CD4-positive, alpha-beta T cell (primary cell): ENCODE results near the gene ANKRD29. TPM values are rescaled to one million over a fixed set of nuclear protein-coding genes. Genes with fewer than 3 reads are reported as not detected.

Source experiments
- ATAC-seq: fragments of 200-7000 bp; cut with Tn5 transposase; one replicate; pipeline ENCODE4 v1.10.0; 2022; ENCODE audit warnings: mild to moderate bottlenecking; ENCODE audit not compliant: poor library complexity
- CTCF ChIA-PET: fragments of 350-600 bp; sonication (Branson Sonifier 250); formaldehyde crosslinking; loops from one replicate; lab custom pipeline; 2021; ENCODE audit warnings: antibody characterized with exemption, inconsistent platforms; lab: Charles Lee
- POLR2A ChIA-PET: fragments of 350-600 bp; sonication (Branson Sonifier 250); formaldehyde crosslinking; loops from one replicate; lab custom pipeline; 2021; ENCODE audit warnings: antibody characterized with exemption, inconsistent platforms; lab: Charles Lee
- DNase-seq, 14 experiments: peaks; one replicate each; pipeline ENCODE4 v3.0.0-alpha.2; 2013 to 2020; ENCODE audit warnings: mixed read lengths in 2 of 14
- H3K27ac ChIP-seq, 2 donors: one replicate each; pipeline versions ENCODE4 v1.5.1 to v1.7.0; 2013; ENCODE audit warnings: low read length in 2 of 2, low read depth in 1 of 2, mild to moderate bottlenecking in 1 of 2
- H3K27me3 ChIP-seq, 2 experiments: 1 replicate in 1 of 2; 2 replicates in 1 of 2; pipeline versions ENCODE4 v1.6.1 to v1.7.0; 2013; ENCODE audit warnings: low read length in 2 of 2, control low read depth in 1 of 2, mild to moderate bottlenecking in 1 of 2, moderate library complexity in 1 of 2; ENCODE audit not compliant: insufficient read depth in 2 of 2, control insufficient read depth in 1 of 2
- H3K36me3 ChIP-seq: one replicate; pipeline ENCODE4 v1.6.1; 2013; ENCODE audit warnings: low read length, control low read depth; ENCODE audit not compliant: insufficient read depth
- H3K4me1 ChIP-seq: one replicate; pipeline ENCODE4 v1.6.1; 2013; ENCODE audit warnings: low read length, control low read depth; ENCODE audit not compliant: insufficient read depth
- H3K4me3 ChIP-seq: one replicate; pipeline ENCODE4 v1.5.1; 2013; ENCODE audit warnings: mild to moderate bottlenecking, low read length, moderate library complexity
- H3K9me3 ChIP-seq, 2 experiments: 1 replicate in 1 of 2; 2 replicates in 1 of 2; pipeline versions ENCODE4 v1.6.1 to v1.7.0; 2013; ENCODE audit warnings: low read length in 2 of 2, mild to moderate bottlenecking in 2 of 2, control low read depth in 1 of 2, moderate library complexity in 1 of 2; ENCODE audit not compliant: control insufficient read depth in 1 of 2, insufficient read depth in 1 of 2
- H3K27ac Mint-ChIP-seq: one replicate; pipeline ENCODE4 v1.8.0; 2020; ENCODE audit warnings: mixed read lengths
- H3K27me3 Mint-ChIP-seq: one replicate; pipeline ENCODE4 v1.8.0; 2021; ENCODE audit warnings: mixed read lengths
- H3K36me3 Mint-ChIP-seq: one replicate; pipeline ENCODE4 v1.8.0; 2021; ENCODE audit warnings: low read depth, mixed read lengths
- H3K4me1 Mint-ChIP-seq: one replicate; pipeline ENCODE4 v1.8.0; 2021; ENCODE audit warnings: low read depth, mixed read lengths
- H3K4me3 Mint-ChIP-seq: one replicate; pipeline ENCODE4 v1.8.0; 2020; ENCODE audit warnings: mild to moderate bottlenecking, mixed read lengths
- H3K9me3 Mint-ChIP-seq: one replicate; pipeline ENCODE4 v1.8.0; 2020; ENCODE audit warnings: mixed read lengths
- intact Hi-C, 2 experiments: fragments of 100-400 bp; cut with DNase I in 1 of 2; cut with micrococcal nuclease in 1 of 2; formaldehyde crosslinking; loops; one replicate each; pipeline versions ENCODE4 v1.15.1 to v1.9.0; 2023 to 2025; cut with DNase I, micrococcal nuclease
- total RNA-seq, 174 experiments: library from RNA in 2 of 174; stranded (reverse) in 2 of 174; gene quantifications; one replicate each; pipeline ENCODE4 v1.2.3 and lab custom pipeline; 2021 to 2026
- TF ChIP-seq, protein P1 (sequence below): fragments of 200-600 bp; IDR thresholded peaks from one replicate; pipeline ENCODE4 v1.8.0; 2022; ENCODE audit warnings: antibody characterized with exemption, mild to moderate bottlenecking

The ANKRD29 gene
- total RNA-seq, 2 experiments from 2014 or later, result 0.28 to 0.58 TPM

DNA sequence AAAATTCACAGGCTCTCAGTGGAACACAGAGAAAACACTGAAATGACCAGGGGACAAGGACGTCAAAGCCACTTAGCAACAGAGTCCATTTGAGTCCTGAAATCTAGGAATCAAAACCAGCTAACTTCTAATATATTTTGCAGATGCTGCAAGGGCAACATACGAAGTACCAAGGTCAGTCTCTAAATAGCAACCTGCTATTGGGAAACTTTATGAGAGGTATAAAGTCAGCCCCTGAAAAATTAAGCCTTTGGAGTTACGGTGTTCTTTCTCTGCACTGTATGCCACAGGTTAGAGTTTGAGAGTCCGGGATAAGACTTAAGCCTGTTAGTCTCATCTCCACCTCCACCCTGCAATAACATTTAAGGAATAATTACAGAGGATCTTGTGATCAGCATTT, 89.7 kb downstream of the ANKRD29 start:
- H3K27me3 Mint-ChIP-seq, result no peaks in the 10 kb centered on the region
- H3K27me3 ChIP-seq, result no peaks in the 10 kb centered on the region
- peaks cover 30% of the 10 kb centered on the region for H3K36me3 ChIP-seq
- POLR2A ChIA-PET, result interaction anchor here (1.5 to 1.7 kb wide), 2 partner anchors 12 to 13 kb away, joined by 7 to 13 read pairs; partner anchors contain the start of gene NPC1
- H3K27ac Mint-ChIP-seq, result peak overlapping the region; percentile 81
- peaks cover 35% of the 10 kb centered on the region for H3K4me1 Mint-ChIP-seq
- H3K4me1 ChIP-seq, result peaks cover 45% of the 10 kb centered on the region
- DNase-seq, result no peak
- H3K4me3 ChIP-seq, result no peak overlapping the region
- peak overlapping the region; percentile 9 to 87 for H3K27ac ChIP-seq
- H3K9me3 Mint-ChIP-seq, result no peaks in the 10 kb centered on the region
- H3K36me3 Mint-ChIP-seq, result peaks cover 67% of the 10 kb centered on the region
- CTCF ChIA-PET, result no interaction called here
- no peak for ATAC-seq
- TF ChIP-seq, protein P1, sequence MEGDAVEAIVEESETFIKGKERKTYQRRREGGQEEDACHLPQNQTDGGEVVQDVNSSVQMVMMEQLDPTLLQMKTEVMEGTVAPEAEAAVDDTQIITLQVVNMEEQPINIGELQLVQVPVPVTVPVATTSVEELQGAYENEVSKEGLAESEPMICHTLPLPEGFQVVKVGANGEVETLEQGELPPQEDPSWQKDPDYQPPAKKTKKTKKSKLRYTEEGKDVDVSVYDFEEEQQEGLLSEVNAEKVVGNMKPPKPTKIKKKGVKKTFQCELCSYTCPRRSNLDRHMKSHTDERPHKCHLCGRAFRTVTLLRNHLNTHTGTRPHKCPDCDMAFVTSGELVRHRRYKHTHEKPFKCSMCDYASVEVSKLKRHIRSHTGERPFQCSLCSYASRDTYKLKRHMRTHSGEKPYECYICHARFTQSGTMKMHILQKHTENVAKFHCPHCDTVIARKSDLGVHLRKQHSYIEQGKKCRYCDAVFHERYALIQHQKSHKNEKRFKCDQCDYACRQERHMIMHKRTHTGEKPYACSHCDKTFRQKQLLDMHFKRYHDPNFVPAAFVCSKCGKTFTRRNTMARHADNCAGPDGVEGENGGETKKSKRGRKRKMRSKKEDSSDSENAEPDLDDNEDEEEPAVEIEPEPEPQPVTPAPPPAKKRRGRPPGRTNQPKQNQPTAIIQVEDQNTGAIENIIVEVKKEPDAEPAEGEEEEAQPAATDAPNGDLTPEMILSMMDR, result no peak
- H3K4me3 Mint-ChIP-seq, result no peak overlapping the region
- H3K9me3 ChIP-seq, result no peaks in the 10 kb centered on the region
- intact Hi-C loops, result loop anchor here in 1 of 2 experiments (5.0 kb wide), 1 partner anchor 46 kb away; no protein-coding TSS in a partner anchor

DNA sequence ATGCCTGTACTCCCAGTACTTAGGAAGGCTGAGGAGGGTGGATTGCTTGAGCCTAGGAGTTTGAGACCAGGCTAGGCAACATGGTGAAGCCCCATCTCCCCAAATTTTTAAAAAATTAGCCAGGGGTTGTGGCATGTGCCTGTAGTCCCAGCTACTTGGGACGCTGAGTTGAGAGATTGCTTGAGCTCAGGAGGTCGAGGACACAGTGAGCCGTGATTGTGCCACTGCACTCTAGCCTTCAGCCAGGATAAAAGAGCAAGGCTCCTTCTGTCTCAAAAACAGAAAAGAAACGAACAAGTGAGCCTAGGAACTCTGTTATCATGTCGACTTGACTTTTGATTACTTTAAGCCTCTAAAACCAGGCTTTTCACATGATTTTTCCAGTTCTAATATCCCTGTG, 90.1 kb downstream of the ANKRD29 start:
- H3K4me1 ChIP-seq, result peaks cover 45% of the 10 kb centered on the region
- H3K4me3 ChIP-seq, result no peak overlapping the region
- no peak overlapping the region for H3K4me3 Mint-ChIP-seq
- H3K27ac Mint-ChIP-seq, result peak overlapping the region; percentile 59
- peaks cover 70% of the 10 kb centered on the region for H3K36me3 Mint-ChIP-seq
- H3K4me1 Mint-ChIP-seq, result peaks cover 35% of the 10 kb centered on the region
- intact Hi-C loops, result loop anchor here in 1 of 2 experiments (5.0 kb wide), 1 partner anchor 45 kb away; no protein-coding TSS in a partner anchor
- H3K9me3 ChIP-seq, result no peaks in the 10 kb centered on the region
- ChIA-PET POLR2A (interaction anchor here (1.5 kb wide), 1 partner anchor 13 kb away, joined by 7 read pairs; the partner anchor contains the start of gene NPC1), CTCF (interaction anchor here (1.3 kb wide), 1 partner anchor 14 kb away, joined by 4 read pairs; the partner anchor contains the start of gene NPC1)
- no peaks in the 10 kb centered on the region for H3K27me3 Mint-ChIP-seq
- DNase-seq (no peak), ATAC-seq (no peak)
- H3K27ac ChIP-seq, result peak overlapping the region in 1 of 2 donors; percentile 39
- peaks cover 34% of the 10 kb centered on the region for H3K36me3 ChIP-seq
- TF ChIP-seq, protein P1, result no peak
- no peaks in the 10 kb centered on the region for H3K9me3 Mint-ChIP-seq
- H3K27me3 ChIP-seq, result no peaks in the 10 kb centered on the region

DNA sequence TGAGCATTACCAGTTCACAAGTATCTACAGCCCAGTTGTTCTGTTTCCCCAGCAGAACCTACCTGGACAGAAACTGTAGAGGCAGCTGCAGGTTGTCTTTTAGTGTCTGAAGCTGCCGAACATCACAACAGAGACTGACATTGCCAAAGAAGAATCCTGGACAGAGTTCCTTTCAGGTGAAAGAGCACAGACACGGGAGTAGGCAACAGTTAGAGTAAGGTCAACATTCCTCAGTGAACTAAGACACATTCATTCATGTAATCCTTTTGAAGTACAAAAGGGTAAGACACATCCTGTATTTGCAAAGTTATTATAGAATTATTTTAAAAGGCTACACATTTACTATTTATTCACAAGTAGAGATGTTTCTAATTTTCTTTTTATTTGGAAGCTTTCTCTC, 90.7 kb downstream of the ANKRD29 start:
- DNase-seq, result no peak
- Histone ChIP-seq H3K4me3 (no peak overlapping the region), H3K27me3 (no peaks in the 10 kb centered on the region), H3K36me3 (peaks cover 40% of the 10 kb centered on the region), H3K9me3 (no peaks in the 10 kb centered on the region), H3K27ac (no peak overlapping the region), H3K4me1 (peaks cover 45% of the 10 kb centered on the region)
- H3K9me3 Mint-ChIP-seq, result no peaks in the 10 kb centered on the region
- ChIA-PET CTCF (interaction anchor here (1.3 kb wide), 1 partner anchor 15 kb away, joined by 4 read pairs; the partner anchor contains the start of gene NPC1), POLR2A (interaction anchor here (1.5 kb wide), 1 partner anchor 14 kb away, joined by 7 read pairs; the partner anchor contains the start of gene NPC1)
- no peak overlapping the region for H3K4me3 Mint-ChIP-seq
- no peaks in the 10 kb centered on the region for H3K27me3 Mint-ChIP-seq
- TF ChIP-seq, protein P1, result no peak
- peaks cover 76% of the 10 kb centered on the region for H3K36me3 Mint-ChIP-seq
- no peak for ATAC-seq
- peaks cover 35% of the 10 kb centered on the region for H3K4me1 Mint-ChIP-seq
- intact Hi-C loops, result loop anchor here in 1 of 2 experiments (5.0 kb wide), 1 partner anchor 45 kb away; no protein-coding TSS in a partner anchor
- peak overlapping the region; percentile 59 for H3K27ac Mint-ChIP-seq
